ENCODE results near the gene RNF180. TPM values are rescaled to one million over a fixed set of nuclear protein-coding genes. Genes with fewer than 3 reads are reported as not detected.
A peak's percentile ranks its signal among the peaks of the same experiment; 100 is the strongest.
"Not testable (repeated sequence)": the region's sequence is repeated elsewhere in the genome, so short reads cannot be mapped to it uniquely, and the experiment has no call there.

The RNF180 gene
- total RNA-seq, 1 donor from 2014 or later = 11.2 TPM

- H3K27me3 Mint-ChIP-seq = no peaks in the 10 kb centered on the region
- TF ChIP-seq CTCF (IDR thresholded peaks at IDR 0.05; ENCODE audit: unreplicated experiment) = no peak
- H3K36me3 Mint-ChIP-seq (ENCODE audit: insufficient read depth) = no peaks in the 10 kb centered on the region
- H3K4me3 Mint-ChIP-seq (ENCODE audit: low read depth) = no peak overlapping the region
- H3K4me1 Mint-ChIP-seq (ENCODE audit: low read depth) = peaks cover 5% of the 10 kb centered on the region
- H3K9me3 Mint-ChIP-seq (ENCODE audit: low read depth) = no peaks in the 10 kb centered on the region
- no peak overlapping the region for H3K27ac Mint-ChIP-seq
- no peak for DNase-seq (ENCODE audit: low spot score, unreplicated experiment)
These were observed 47.9 kb downstream of the RNF180 start for GRCh38 chr5:64213531-64213930.

DNA sequence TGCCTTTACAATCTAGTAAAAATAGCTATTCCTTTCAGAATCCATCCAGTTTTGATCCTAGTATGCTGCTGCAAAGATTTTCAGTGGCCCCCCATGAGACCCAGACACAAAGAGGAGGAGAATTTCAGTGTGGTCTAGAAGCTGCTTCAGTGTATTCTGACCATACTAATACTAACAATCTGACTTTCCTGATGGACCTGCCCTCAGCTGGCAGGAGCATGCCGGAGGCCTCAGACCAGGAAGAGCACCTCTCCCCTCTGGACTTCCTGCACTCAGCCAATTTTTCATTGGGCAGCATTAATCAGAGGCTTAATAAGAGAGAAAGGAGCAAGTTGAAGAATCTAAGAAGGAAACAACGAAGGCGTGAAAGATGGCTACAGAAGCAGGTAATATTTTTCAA lies 48.5 kb downstream of the RNF180 start:
- Mint-ChIP-seq H3K27me3 (no peaks in the 10 kb centered on the region), H3K4me3 (ENCODE audit: low read depth) (no peak overlapping the region), H3K36me3 (ENCODE audit: insufficient read depth) (peaks cover 1% of the 10 kb centered on the region), H3K9me3 (ENCODE audit: low read depth) (no peaks in the 10 kb centered on the region), H3K27ac (no peak overlapping the region), H3K4me1 (ENCODE audit: low read depth) (peaks cover 5% of the 10 kb centered on the region)
- TF ChIP-seq CTCF (IDR thresholded peaks at IDR 0.05; ENCODE audit: unreplicated experiment) = no peak
- DNase-seq (ENCODE audit: low spot score, unreplicated experiment) = no peak

DNA sequence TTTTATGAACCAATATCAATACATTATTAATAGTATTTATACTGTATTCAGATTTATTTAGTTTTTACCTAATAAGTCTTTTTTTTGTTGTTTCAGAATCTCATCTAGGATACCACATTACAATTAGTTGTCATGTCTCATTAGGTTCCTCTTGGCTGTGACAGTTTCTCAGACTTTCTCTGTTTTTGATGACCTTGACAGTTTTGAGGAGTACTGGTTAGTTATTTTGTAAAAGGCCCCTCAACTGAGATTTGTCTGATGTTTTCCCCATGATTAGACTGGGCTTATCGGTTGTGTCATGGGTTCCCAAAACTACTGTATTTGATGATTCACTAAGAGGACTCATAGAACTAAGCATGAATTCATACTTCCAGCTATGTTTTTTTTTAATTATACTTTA lies 56.3 kb downstream of the RNF180 start:
- no peak overlapping the region for H3K27ac Mint-ChIP-seq
- peaks cover 7% of the 10 kb centered on the region for H3K9me3 Mint-ChIP-seq (ENCODE audit: low read depth)
- no peaks in the 10 kb centered on the region for H3K27me3 Mint-ChIP-seq
- peaks cover 16% of the 10 kb centered on the region for H3K36me3 Mint-ChIP-seq (ENCODE audit: insufficient read depth)
- no peak overlapping the region for H3K4me3 Mint-ChIP-seq (ENCODE audit: low read depth)
- no peak for TF ChIP-seq CTCF (IDR thresholded peaks at IDR 0.05; ENCODE audit: unreplicated experiment)
- no peak for DNase-seq (ENCODE audit: low spot score, unreplicated experiment)
- no peaks in the 10 kb centered on the region for H3K4me1 Mint-ChIP-seq (ENCODE audit: low read depth)

DNA sequence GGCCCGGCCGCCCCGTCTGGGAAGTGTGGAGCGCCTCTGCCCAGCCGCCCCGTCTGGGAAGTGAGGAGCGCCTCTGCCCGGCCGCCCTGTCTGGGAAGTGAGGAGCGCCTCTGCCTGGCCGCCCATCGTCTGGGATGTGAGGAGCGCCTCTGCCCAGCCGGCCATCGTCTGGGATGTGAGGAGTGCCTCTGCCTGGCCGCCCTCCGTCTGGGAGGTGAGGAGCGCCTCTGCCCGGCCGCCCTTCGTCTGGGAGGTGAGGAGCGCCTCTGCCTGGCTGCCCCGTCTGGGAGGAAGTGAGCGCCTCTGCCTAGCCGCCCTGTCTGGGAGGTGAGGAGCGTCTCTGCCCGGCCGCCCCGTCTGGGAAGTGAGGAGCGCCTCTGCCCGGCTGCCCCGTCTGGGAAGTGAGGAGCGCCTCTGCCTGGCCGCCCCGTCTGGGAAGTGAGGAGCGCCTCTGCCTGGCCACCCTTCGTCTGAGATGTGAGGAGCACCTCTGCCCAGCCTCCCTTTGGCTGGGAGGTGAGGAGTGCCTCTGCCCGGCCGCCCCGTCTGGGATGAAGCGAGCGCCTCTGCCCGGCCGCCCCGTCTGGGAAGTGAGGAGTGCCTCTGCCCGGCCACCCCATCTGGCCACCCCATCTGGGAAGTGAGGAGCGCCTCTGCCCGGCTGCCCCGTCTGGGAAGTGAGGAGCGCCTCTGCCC lies 59.8 kb downstream of the RNF180 start:
- H3K27ac Mint-ChIP-seq; H3K9me3 Mint-ChIP-seq (ENCODE audit: low read depth); H3K27me3 Mint-ChIP-seq; DNase-seq (ENCODE audit: low spot score, unreplicated experiment); H3K4me1 Mint-ChIP-seq (ENCODE audit: low read depth); H3K4me3 Mint-ChIP-seq (ENCODE audit: low read depth): not testable (repeated sequence)
- H3K36me3 Mint-ChIP-seq (ENCODE audit: insufficient read depth) = peaks cover 13% of the 10 kb centered on the region

DNA sequence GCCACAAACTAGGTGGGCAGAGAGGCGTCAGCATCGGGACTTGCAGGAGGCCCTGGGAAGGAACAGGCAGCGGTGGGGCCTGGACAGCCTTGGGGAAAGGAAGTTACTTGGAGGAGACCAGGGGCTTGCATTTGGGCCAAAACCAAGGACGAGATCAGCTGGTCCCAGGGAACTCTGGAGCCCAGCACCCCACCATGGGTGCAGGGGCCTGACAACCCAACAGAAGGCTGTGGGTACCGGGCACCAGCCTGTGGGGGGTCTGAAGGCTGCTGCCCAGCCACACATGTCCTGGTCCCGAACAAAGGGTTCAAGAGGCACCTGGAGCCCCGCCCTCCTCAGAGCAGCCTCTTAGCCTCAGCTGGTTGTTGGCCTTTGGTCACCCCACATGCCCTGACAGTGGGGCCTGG lies 61.5 kb downstream of the RNF180 start:
- not testable (repeated sequence) for H3K4me3 Mint-ChIP-seq (ENCODE audit: low read depth); H3K9me3 Mint-ChIP-seq (ENCODE audit: low read depth); H3K27me3 Mint-ChIP-seq; H3K4me1 Mint-ChIP-seq (ENCODE audit: low read depth); H3K27ac Mint-ChIP-seq; DNase-seq (ENCODE audit: low spot score, unreplicated experiment)
- peaks cover 13% of the 10 kb centered on the region for H3K36me3 Mint-ChIP-seq (ENCODE audit: insufficient read depth)

DNA sequence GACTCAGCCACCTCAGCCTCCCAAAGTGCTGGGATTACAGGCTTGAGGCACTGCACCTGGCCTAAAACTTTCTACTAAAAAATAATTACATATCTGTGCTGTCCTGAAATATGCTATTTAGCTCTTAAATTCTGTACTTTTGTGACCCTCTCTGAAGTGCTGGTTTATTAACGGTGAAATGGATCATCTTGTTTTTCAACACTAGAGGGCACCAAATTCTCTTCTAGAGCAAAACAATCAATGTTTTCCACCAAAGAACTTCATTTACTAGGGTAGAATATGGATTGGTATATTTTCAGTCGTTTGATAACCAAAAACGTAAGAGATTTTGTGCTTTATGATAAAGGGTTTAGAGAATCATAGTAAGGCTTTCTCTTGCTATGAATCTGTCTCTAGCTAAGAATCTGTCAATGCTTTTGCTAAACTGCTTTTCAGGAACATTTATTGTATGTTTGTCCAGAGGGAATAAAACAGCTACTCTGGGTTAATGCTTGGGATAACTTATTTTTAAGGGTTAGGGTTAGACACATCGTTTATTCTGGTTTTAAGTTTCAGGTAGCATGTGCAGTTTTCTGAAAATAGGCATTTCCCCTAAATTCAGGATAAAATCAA lies 63.6 kb downstream of the RNF180 start:
- TF ChIP-seq CTCF (IDR thresholded peaks at IDR 0.05; ENCODE audit: unreplicated experiment) = peak; percentile 88
- DNase-seq (ENCODE audit: low spot score, unreplicated experiment) = no peak
- Mint-ChIP-seq H3K27me3 (no peaks in the 10 kb centered on the region), H3K36me3 (ENCODE audit: insufficient read depth) (peaks cover 9% of the 10 kb centered on the region), H3K9me3 (ENCODE audit: low read depth) (peaks cover 5% of the 10 kb centered on the region), H3K4me1 (ENCODE audit: low read depth) (peaks cover 2% of the 10 kb centered on the region), H3K27ac (no peak overlapping the region), H3K4me3 (ENCODE audit: low read depth) (no peak overlapping the region)

Measured in progenitor cell of endocrine pancreas (in vitro differentiated cells).